AML-193 (cell line): Measurements from ENCODE around the gene ADA.
"Not testable (repeated sequence)": the region's sequence is repeated elsewhere in the genome, so short reads cannot be mapped to it uniquely, and the experiment has no call there.

ENCODE experiments used
- DNase-seq, 2 experiments: peaks; one replicate each; lab custom pipeline; 2025; lab: John Stamatoyannopoulos, UW

Gene ADA

DNA sequence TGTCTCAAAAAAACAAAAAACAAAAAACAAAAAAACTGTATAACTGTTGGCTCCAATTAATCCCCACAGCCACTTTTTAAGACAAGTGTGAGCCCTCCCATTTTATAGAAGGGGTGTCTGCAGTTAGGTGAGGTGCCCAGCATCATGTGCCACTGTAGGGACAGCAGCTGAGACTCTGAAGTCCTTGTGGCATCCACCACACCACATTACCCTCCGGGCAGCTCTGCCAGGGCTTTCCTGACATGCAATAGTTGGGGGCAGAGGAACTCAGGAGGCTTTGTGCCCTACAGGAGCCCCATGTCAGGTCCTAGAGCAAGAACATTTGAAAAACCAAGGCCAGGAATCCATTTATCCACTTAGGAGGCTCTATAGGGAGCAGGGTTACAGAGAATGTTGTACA is 51.8 kb downstream of the ADA start:
- no peak for DNase-seq

- peak in 1 of 2 experiments; percentile 6 for DNase-seq
These were observed 52.8 kb downstream of the ADA start for GRCh38 chr20:44598423-44599305.

GRCh38 chr20:44597930-44598329 is 53.6 kb downstream of the ADA start:
- DNase-seq: no peak

DNA sequence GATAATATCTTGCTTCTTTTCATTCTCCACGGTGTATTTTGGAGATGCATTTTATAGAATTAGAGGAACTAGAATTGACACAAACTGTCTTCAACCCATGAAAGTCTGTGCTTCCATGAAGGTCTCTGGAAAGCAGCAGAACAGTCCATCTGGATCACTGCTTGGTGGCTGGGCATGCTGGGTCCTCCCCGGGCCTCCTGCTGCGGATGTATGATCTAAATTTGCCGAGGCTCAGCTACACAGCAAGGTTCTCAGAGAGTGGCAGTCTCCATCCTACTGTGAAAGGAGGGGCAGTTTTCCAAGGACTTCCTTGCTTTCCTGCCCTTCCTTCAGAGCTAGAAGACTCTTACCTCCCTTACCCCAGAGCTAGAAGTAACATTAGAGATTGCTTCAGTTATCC is 54.0 kb downstream of the ADA start:
- no peak for DNase-seq

DNA sequence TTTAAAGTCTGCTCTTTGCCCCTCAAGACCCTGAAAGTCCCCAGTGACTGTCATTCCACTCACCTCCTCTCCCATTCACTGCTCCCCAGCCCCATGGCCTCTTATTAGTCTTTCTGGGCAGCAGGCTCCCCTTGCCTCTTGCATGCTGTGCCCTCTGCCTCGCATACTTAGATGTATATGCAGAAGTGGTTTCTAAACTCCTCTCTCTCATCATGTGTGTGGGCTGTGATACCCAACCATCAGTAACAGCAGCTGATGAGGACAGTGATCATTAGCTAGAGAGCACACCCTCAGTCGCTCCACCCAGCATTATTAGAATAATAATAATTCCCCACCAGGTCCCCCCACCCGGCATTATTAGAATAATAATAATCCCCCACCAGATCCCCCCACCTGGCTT is 54.6 kb downstream of the ADA start:
- DNase-seq: no peak

GRCh38 chr20:44596010-44596409 is 55.5 kb downstream of the ADA start:
- DNase-seq: no peak

DNA sequence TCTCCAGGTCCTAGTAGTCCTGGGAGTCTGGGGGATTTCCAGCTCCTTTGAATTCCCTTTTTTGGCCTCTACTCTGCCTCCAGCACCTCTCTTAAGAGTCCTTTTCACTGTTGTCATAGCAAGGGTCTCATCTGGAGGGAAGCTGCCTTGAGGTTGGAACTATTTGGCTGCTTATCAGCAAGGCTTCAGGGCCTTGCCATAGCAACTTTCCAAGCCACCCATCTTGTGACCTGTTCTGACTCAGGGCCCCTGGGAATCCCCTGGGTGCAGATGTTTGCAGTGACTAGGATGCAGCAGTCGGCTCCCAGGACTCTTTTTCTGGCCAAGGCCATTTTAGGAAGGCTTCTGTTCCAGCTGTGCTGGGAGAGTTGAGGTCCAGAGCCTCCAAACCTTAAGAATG is 56.8 kb downstream of the ADA start:
- DNase-seq: no peak

- DNase-seq: peak; percentile 11 to 14
These were observed 57.7 kb downstream of the ADA start for GRCh38 chr20:44593751-44594150.

DNA sequence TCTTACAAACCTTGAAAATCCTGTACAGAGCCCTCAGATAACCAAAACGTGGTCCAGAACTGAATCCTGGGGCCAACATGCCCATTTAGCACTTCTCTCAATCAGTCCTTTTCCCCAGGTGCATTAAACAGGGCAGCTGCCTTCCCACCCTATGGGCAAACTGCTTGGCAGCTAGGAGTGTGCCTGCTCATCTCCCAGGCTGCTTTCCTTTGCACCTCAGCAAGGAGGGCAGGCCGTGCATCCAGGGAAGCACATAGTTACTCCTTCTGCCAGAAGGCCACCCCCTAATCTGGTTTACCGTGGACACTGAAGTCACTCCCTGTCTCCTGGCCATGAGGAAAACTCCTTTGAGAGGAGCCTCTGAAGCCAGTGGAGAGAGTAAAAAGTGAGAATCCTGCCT is 59.1 kb downstream of the ADA start:
- DNase-seq: no peak

DNA sequence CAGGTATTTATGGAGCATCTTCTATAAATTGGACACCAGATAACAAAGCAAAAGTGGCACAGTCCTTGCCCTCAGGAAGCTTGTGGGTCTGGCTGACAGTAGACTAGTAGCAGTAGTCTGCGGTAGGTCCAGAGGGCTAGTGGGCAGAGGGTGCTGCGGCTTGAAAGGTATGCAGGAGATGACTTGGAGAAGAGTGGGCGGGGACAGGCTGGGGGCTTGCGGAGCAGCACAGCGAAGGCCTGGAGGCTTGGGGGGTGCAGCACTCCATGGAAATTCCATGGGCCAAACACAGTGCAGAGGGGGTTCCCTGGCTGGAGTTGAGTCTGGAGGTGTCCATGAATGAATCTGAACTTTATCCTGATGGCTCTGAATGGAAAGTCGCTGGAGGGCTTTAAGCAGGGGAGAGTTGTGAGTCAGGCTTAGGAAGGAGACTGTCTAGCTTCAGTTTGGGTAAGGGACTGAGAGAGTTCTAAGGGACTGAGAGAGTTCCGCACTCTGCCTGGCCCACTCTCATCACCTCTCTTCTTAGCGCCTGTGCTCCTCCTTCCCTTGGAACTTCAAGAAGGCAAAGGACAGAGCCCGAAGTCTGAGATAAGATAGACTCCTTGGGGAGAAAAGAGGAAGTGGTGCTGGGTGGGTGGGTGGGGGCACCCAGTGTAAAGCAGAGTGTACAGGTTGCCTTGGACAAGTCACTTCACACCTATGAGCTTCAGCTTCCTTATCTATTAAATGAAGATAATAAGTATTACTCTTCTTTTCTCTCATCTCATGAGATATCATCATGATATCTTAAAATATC is 60.3 kb downstream of the ADA start:
- no peak for DNase-seq

- DNase-seq: no peak
These were observed 62.0 kb downstream of the ADA start for GRCh38 chr20:44589537-44589936.

DNA sequence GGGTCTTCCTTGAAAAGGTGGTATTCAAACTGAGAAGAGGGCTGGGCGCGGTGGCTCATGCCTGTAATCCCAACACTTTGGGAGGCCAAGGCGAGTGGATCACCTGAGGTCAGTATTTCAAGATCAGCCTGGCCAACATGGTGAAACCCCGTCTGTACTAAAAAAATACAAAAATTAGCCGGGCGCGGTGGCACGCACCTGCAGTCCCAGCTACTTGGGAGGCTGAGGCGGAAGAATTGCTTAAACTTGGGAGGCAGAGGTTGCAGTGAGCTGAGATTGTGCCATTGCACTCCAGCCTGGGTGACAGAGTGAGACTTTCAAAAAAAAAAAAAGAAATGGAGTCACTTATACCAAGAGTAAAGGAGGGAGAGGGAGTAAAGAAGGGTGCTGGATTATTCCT is 63.2 kb downstream of the ADA start:
- not testable (repeated sequence) for DNase-seq

GRCh38 chr20:44587035-44587980 is 64.2 kb downstream of the ADA start:
- DNase-seq: no peak

GRCh38 chr20:44586289-44586911 is 65.1 kb downstream of the ADA start:
- DNase-seq: peak; percentile 15 to 51

- DNase-seq: no peak
These were observed 66.2 kb downstream of the ADA start for GRCh38 chr20:44585057-44585963.

DNA sequence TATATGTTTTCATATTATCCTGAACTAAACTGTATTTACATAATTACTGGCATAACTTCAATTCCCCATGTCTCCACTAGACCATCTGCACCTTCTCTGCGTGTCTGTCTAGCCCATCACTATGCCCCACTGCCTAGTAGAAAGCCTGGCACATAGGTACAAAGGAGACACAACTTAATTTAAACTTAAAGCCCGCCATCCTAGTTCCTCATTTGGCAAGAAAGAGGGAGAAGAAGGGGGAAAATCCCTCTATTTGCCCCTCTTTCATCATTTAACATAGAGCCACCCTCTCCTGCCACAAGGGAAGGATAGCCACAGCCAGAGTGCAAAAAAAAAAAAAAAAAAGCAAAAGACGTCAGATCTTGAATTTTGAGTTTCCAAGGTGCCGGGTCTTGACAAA is 67.3 kb downstream of the ADA start:
- no peak for DNase-seq

DNA sequence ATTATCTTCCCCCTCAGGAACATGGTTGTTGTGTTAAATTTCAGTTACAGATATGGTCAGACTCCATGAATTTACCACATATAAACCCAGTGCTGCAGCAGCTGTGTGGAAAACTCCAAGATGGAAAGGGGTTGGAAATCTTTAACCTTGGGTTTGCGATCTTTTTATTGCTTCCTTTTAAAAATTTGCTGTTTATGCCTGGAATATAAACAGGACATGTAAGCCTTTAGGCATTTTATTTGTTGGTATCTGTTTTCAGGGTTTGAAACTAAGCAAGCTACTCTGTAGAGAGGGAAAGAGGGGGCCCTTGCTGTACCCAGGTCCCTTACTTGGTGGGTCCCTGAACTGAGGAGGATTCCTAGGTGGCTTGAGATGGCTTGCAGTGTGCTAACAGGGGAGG is 68.3 kb downstream of the ADA start:
- no peak for DNase-seq

DNA sequence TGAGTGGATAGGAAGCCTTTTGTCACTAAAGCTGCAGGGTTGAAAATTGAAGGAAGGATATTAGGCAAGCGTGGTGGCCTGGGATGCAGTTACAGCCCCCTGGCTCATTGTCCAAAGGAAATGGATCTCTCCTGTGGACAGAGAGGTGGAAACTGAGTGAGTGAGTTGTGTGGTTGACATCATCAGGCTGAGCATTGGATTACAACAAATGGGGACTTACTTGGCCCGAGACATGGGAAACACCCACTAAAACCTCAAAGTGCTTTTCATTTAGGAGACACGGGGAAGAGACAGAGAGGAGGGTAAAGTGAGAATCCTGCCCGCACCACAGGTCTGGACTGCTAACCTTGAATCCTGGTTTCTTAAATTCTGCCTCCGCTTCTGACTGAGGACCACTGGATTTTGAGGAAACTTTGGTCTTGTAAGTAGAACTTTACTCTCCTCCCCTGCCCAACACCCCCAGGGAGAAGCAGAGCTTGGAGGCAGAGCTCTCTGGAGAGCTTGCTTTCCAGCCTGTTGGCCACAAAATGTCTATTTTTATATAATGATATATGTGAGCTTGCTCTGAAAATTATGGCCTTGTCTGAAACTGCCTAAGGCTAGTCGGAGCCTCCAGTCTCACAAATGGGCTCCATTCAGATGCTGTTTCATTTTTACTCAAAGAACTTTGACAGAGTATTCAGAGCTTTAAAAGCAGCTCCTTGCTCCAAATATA is 69.0 kb downstream of the ADA start, which contains the start of gene PKIG:
Gene PKIG, plus strand, starts transcription at position 269 of the 715 bp plus-strand sequence. CDS start 31,978 bp downstream, outside the sequence.
- DNase-seq: no peak

DNA sequence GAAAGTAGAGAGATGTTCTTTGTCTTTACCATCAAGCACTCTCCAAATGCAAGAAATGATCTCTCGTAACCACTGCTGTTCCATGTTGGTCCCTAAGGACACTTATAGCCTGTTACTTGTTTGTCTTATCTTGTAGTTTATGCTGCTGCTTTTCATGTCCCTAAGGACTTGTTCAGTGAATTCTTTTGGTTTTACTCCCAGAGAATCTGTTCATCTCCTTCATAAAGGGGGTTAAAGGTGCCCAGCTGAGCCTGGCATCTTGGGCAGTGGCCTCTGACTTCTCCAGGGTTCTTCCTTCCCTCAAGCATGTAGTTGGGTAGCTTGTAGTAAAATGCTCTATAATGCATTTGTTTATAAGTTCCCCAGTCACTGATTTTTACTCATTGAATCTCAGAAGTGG is 70.0 kb downstream of the ADA start:
- no peak for DNase-seq
